Limb (tissue), 2 donors: ENCODE measurements around the gene MFRP.

Source experiments
- DNase-seq, 2 donors: peaks; one replicate each; pipeline ENCODE4 v3.0.0-alpha.2; 2016; ENCODE audit errors: extremely low spot score in 2 of 2

MFRP gene

DNA sequence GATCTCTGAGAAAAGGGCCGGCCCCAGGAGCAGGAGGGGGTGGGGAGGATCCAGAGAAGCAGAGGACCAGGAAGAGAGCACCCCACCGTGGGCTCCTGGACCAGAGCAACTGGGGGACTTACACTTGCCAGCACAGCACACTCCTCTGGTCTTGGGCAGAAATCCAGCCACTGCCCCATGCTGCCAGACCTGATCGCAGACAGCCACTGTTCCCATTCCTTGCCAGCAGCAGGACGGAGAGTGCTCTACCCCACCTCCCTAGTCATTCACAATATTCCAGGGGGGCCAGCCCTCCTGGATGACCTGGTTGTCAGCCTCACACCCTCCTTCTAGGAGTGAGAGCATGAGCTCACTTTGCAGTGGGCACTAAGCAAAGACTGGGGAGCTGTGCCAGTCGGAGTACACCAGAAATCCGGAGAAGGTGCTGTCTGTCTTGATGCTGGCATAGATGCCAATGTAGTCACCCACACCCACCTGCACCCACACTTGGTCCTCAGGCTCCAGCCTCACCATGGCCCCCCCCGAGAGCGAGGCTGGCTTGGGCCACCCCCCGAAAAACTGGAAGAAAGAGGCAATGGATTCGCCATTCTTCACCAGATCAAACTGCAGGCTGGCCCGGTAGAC, 7.4 kb downstream of the MFRP start:
- DNase-seq: peak in 1 of 2 donors; percentile 51

DNA sequence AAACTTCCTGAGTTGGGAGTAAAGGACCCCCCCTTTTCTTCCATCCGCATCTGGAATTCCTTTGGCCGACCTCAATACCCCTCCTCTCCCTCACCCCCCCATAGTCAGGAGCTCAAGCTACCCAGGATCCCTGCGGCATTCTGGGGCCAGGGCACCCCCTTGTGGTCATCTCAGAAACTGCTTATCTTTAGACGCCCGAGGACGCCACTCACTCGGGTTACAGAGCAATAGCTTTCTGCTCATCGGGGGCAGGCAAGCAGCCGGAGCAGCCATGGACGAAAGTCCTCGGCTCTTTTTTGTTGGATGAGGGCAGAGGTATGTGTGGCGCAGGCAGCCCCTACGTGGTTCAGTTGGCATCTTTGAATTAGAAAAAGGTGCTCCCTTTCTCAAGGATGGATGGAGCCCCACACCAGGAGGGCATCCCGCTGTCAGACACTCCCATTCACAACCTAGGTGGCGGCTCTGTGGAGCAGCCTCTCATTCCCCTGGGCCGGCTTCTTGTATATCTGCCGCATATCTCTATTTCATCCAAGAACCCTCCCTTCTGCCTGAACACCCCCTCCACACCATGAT, 8.1 kb downstream of the MFRP start:
- DNase-seq: peak; percentile 84 to 88

DNA sequence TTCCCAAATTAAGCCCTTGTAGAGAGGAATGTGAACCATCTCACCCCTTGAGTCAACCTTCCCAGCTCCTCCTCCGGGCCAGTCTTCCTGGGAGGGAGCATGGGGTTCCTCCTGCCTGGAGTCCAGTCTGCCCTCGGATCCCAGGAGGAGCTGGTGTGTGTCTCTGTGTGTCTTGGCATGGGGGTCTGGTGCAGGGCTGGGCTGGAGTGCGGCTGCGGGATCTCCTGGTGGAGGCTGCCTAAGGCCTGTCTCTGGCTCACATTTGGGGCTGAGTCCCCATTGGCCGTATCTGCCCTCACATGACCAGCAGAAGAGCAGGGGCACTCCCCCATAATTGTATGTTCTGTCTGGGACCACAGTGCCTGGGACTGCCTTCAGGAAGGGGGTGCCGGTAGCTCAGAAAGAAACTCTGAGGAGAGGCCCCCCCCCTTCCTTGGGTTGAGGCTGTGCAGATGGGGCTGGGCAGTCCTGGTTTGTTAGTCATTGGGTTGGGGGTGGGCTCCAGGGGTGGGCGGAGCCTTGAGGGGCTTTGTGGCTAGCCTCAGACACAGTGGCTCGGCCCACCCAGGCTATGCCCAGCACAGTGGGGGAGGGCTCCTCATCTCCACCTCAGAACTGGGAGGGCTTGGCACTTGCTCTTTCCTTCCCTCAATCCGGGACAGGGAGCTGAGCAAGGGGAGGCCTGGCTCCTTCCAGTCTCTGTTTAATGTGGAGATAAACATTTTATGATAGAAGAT, 8.8 kb downstream of the MFRP start:
- DNase-seq: peak in 1 of 2 donors; percentile 74

- peak in 1 of 2 donors; percentile 28 for DNase-seq
Measured at GRCh38 chr11:119336744-119337469, 9.6 kb downstream of the MFRP start.

GRCh38 chr11:119335655-119336543, 10.6 kb downstream of the MFRP start:
- peak in 1 of 2 donors; percentile 27 for DNase-seq

DNA sequence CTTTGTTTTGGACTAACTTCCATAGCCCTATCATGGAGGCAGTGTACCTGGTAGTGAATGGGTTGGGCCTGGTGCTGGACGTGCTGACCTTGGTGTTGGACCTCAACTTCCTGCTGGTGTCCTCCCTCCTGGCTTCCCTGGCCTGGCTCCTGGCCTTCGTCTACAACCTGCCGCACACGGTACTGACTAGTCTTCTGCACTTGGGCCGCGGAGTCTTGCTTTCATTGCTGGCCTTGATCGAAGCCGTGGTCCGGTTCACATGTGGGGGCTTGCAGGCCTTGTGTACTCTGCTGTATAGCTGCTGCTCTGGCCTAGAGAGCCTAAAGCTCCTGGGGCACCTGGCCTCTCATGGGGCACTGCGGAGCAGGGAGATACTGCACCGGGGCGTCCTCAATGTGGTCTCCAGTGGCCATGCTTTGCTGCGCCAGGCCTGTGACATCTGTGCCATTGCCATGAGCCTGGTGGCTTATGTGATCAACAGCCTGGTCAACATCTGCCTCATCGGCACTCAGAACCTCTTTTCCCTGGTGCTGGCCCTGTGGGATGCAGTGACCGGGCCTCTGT, 11.3 kb downstream of the MFRP start:
- peak in 1 of 2 donors; percentile 25 for DNase-seq

GRCh38 chr11:119334174-119334930, 12.2 kb downstream of the MFRP start, which contains the start of gene RNF26:
TSS of gene RNF26 (plus strand) at chr11:119334527. CDS start at chr11:119335123, 596 bp downstream.
- peak; percentile 95 to 98 for DNase-seq

DNA sequence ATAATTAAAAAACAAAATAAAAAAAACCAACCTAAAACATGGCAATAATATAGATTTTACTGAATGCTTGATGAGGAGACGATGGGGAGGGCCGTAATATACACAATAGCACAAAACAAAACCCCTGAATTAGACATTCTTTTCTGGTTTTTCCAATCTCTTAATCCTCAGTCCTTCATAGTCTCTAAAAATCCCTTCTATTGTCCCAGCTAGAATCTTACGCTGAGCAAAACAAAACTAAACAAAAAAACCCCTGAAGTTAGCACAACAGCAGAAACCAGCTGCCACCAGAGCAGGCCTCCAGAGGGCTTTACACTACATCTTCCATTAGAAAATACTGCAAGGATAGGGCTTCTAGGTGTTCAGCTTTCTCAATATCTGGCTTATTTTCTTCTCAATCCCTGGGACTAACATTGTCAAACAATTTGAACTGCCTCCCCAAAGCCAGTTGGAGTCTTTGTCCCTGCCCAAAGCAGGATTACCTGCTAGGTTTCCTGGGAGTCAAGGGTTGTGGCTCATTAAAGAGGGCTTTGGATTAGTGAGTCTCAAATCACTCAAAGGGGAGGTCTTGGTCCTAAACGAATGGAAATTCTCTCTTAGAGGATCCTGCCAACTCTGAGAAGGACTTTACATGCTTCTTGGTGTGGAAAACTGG, 14.3 kb downstream of the MFRP start:
- DNase-seq: no peak

DNA sequence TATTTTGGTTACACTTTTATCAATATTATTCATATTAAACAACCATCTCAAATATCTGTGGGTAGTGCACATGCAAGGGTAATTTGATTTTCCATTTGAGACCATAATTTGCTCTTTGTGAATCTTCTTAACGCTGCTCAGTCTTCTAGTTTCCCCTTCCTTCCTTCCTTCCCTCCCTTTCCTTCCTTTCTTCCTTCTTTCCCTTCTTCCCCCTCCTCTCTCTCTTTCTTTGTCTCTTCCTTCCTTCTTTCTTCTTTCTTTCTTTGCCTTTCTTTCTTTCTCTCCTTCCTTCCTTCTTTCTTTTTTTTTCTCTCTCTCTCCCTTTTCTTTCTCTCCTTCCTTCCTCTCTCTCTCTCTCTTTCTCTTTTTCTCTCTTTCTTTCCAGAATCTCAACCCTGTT, 16.3 kb downstream of the MFRP start:
- DNase-seq: no peak

DNA sequence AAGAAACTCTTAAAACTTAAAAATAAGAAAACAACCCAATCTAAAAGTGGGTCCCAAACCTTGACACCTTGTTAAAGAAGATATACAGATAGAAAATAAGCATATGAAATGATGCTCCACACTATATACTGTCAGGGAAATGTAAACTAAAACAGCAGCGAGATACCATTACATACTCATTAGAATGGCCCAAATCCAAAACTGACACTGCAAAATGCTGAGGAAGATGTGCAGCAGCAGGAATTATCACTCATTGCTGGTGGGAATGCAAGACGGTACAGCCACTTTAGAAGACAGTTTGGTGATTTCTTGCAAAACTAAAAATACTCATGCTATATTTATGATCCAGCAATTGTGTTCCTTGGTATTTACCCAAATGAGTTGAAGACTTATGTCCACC, 17.2 kb downstream of the MFRP start:
- DNase-seq: no peak

DNA sequence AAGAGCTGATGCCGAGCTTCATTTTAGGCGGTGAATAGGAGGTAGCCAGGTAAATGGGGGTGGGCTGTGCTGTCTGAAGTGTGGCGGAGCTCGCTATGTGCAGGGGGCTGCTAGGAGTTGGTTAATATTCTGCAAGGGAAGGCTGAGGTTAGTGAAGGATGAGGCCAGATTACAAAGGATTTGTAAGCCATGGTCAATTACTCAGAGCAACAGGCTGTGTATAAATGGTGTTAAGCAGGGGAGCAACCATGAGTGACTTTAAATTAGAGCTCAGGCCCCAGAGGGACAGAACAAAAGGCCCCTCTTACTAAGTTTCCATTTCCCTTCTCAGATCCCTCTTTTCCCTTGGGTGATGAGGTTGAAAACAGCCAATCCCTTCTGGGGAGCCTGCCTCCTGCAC, 22.3 kb downstream of the MFRP start:
- no peak for DNase-seq

DNA sequence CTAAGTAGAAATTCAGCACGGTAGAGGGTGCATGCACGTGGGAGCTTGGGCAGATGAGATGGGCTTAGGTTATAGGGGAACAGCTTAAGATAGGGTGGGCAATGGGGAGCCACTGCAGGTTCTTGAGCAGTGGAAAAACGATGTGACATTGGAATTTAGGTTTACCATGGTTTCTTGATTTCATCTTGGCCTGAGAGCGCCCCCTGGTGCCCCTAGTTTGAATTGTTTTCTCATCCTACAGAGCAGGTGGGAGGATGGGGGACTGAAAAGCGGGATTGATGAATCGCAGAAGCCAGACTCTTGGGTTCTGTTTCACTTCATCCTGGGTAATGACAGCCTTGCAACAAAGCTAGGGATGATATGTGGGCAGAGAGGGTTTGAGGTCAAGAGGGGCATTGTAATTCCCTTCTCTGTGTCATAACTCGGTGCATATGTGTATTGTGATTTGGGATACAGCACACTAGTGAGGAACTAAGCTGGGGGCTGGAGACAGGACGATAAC, 22.9 kb downstream of the MFRP start:
- peak; percentile 66 to 87 for DNase-seq

GRCh38 chr11:119322921-119323531, 23.5 kb downstream of the MFRP start:
- DNase-seq: no peak

DNA sequence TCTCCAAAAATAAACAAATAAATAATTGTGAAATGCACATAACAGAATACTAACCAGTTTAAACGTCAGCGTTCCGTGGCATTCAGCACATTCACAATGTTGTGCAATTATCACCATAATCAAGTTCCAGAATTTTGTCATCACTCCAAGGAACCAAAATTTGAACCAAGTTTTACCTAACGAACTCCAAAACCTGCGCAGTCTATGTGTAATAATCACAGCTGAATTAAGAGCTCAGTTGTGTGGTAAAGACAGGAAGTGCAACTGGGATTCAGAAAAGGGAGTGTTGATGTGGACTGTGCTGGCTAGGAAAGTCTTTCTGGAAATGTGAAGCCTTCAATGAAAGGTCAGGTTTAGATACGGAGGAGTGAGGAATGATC, 24.2 kb downstream of the MFRP start:
- no peak for DNase-seq

DNA sequence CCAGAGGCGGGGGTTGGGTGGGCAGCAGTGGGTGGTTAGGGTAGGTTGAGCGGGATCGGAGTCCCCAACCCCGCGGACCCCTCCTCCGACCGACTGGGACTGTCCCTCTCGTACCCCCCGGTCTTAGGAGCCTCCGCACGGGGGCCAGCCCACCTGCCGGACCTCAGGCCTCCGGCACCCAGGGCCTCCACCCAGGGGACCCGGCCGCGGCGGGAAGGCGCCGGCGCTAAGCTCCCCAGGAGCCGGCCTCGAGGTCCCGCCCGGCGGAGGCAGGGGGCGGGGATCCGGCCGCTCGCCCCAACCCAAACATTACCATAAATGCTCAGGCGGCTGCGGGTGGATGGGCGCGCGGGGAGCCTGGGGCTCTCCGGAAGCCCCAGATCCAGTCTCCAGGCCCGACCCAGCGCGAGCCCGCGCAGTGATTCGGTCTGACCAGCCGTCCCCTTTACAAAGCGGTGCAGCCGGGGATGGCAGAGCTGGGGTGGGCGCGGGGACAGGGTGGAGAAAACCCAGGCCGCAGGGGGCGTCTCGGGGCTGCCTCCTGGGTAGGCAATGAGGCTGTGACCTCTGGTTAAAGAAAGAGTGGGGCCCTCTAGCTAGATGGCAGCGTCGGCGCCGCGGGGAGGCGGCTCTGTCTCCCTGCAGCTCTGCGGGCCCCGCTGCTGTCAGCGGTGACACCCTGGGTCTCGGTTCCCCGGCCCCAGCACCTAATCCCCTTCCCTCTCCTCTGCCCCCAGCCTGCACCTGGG, 25.6 kb downstream of the MFRP start:
- DNase-seq: peak in 1 of 2 donors; percentile 76

DNA sequence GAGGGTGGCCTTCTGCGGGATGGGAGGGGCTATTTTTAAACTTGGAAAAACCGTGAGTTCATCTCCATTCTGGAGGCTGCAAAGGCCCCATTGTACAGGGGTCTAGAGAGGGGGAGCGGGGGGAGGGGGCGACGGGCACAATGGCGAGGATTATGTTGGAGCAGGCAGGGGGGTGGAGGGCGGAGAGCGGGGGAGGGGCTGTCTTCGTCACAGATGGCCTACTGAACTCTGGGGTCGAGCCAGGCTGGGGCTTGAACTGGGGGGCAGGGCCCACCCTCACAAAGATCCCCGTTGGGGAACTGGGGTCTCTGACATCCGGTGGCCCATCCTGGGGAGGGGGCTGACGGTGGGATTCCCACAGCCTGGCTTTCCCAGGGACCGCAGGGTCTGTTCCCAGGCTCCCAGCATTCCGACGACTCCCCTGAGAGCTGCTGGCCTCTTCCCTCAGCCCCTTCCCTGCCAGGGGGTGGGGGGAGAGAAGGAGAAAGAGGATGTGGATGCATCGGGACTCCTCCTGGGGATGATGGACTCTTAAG, 26.2 kb downstream of the MFRP start:
- peak in 1 of 2 donors; percentile 76 for DNase-seq

DNA sequence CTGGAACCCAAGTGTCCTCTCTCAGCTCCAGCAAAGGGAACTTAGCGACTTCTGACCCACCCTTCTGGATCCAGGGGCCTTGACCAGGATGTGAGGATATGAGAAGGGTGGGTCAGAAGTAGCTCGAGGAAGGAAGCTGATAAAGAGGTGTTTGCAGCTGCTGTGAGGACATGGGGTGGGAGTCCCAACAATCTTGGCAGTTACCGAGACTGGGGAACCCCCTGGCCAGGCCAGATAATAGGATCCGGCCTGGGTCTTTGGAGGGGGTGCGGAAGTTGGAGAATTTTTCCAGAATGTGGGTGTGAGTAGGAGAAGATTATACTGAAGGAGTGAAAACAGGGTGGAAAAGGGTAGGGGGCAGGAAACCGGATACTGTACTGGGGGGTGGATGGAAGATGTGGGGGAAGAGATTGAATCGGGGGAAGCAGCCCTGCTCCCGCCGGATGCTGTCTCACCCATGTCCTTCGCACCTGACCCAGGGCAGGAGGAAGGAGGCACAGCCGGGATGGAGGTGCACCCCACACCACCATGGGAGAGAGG, 26.7 kb downstream of the MFRP start:
- DNase-seq: no peak
